PFSK-1 (cell line): Measurements from ENCODE around the gene SP110.

Source experiments
- FOXP2 ChIP-seq: optimal IDR thresholded peaks from 2 replicates; pipeline ENCODE3; 2011; ENCODE audit warnings: borderline replicate concordance, control low read depth, inconsistent platforms; ENCODE audit not compliant: insufficient read depth; ENCODE audit errors: extremely low read length, extremely low read depth
- POLR2AphosphoS5 ChIP-seq: IDR thresholded peaks from 2 replicates; pipeline ENCODE4 v1.6.1; 2012; ENCODE audit warnings: low read depth, mild to moderate bottlenecking, control low read depth, low read length, moderate library complexity
- SIN3A ChIP-seq: IDR thresholded peaks from 2 replicates; pipeline ENCODE4 v1.6.1; 2012; ENCODE audit warnings: mild to moderate bottlenecking, low read length, moderate library complexity, borderline replicate concordance; ENCODE audit not compliant: insufficient read depth
- TAF1 ChIP-seq: IDR thresholded peaks from 2 replicates; pipeline ENCODE4 v1.6.1; 2012; ENCODE audit warnings: low read length, control low read depth, borderline replicate concordance; ENCODE audit not compliant: insufficient read depth
- TF ChIP-seq, protein P1 (sequence below), 2 experiments: IDR thresholded peaks; 2 replicates each; pipeline versions ENCODE4 v1.6.1 to v1.8.0; 2011 to 2012; ENCODE audit warnings: low read depth in 2 of 2, low read length in 2 of 2, control low read depth in 1 of 2, inconsistent platforms in 1 of 2, mild to moderate bottlenecking in 1 of 2, moderate library complexity in 1 of 2; ENCODE audit not compliant: insufficient read depth in 1 of 2

SP110 gene

GRCh38 chr2:230160112-230160660 is 59.6 kb downstream of the SP110 start:
- no peak for TF ChIP-seq SIN3A
- TF ChIP-seq FOXP2, result no peak
- TF ChIP-seq TAF1, result no peak
- TF ChIP-seq POLR2AphosphoS5, result no peak
- TF ChIP-seq, protein P1, sequence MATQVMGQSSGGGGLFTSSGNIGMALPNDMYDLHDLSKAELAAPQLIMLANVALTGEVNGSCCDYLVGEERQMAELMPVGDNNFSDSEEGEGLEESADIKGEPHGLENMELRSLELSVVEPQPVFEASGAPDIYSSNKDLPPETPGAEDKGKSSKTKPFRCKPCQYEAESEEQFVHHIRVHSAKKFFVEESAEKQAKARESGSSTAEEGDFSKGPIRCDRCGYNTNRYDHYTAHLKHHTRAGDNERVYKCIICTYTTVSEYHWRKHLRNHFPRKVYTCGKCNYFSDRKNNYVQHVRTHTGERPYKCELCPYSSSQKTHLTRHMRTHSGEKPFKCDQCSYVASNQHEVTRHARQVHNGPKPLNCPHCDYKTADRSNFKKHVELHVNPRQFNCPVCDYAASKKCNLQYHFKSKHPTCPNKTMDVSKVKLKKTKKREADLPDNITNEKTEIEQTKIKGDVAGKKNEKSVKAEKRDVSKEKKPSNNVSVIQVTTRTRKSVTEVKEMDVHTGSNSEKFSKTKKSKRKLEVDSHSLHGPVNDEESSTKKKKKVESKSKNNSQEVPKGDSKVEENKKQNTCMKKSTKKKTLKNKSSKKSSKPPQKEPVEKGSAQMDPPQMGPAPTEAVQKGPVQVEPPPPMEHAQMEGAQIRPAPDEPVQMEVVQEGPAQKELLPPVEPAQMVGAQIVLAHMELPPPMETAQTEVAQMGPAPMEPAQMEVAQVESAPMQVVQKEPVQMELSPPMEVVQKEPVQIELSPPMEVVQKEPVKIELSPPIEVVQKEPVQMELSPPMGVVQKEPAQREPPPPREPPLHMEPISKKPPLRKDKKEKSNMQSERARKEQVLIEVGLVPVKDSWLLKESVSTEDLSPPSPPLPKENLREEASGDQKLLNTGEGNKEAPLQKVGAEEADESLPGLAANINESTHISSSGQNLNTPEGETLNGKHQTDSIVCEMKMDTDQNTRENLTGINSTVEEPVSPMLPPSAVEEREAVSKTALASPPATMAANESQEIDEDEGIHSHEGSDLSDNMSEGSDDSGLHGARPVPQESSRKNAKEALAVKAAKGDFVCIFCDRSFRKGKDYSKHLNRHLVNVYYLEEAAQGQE (IDR thresholded peaks at IDR 0.05; ENCODE audit: insufficient read depth in 1 of 2, low read depth in 2 of 2, low read length in 2 of 2), result no peak

- TF ChIP-seq, protein P1 (IDR thresholded peaks at IDR 0.05; ENCODE audit: insufficient read depth in 1 of 2, low read depth in 2 of 2, low read length in 2 of 2), result no peak
- TF ChIP-seq TAF1 (no peak), SIN3A (no peak), POLR2AphosphoS5 (no peak), FOXP2 (no peak)
These were observed 61.3 kb downstream of the SP110 start for GRCh38 chr2:230158468-230158867.

- TF ChIP-seq, protein P1 (IDR thresholded peaks at IDR 0.05; ENCODE audit: insufficient read depth in 1 of 2, low read depth in 2 of 2, low read length in 2 of 2), result no peak
- TF ChIP-seq SIN3A (no peak), TAF1 (no peak), FOXP2 (no peak), POLR2AphosphoS5 (no peak)
These were observed 62.7 kb downstream of the SP110 start for GRCh38 chr2:230156782-230157699.

- TF ChIP-seq POLR2AphosphoS5 (no peak), FOXP2 (no peak), TAF1 (no peak), SIN3A (no peak)
- TF ChIP-seq, protein P1 (IDR thresholded peaks at IDR 0.05; ENCODE audit: insufficient read depth in 1 of 2, low read depth in 2 of 2, low read length in 2 of 2), result no peak
These were observed 64.4 kb downstream of the SP110 start for GRCh38 chr2:230155359-230155758.

- no peak for TF ChIP-seq POLR2AphosphoS5
- TF ChIP-seq, protein P1 (IDR thresholded peaks at IDR 0.05; ENCODE audit: insufficient read depth in 1 of 2, low read depth in 2 of 2, low read length in 2 of 2), result no peak
- TF ChIP-seq FOXP2, result no peak
- TF ChIP-seq TAF1, result no peak
These were observed 66.3 kb downstream of the SP110 start for GRCh38 chr2:230153390-230153976.
